IMR-90 (cell line): ENCODE measurements around the gene FAM193B.

Experiments
- BHLHE40 ChIP-seq: fragments of 150-350 bp; IDR thresholded peaks from 2 replicates; pipeline ENCODE4 v1.6.1; 2016; ENCODE audit warnings: mild to moderate bottlenecking, low read depth, low read length
- CEBPB ChIP-seq: IDR thresholded peaks from 2 replicates; pipeline ENCODE4 v1.6.1; 2012; ENCODE audit warnings: low read depth, low read length, improper control_type of control experiment
- CHD1 ChIP-seq: IDR thresholded peaks from 2 replicates; pipeline ENCODE4 v1.6.1; 2012; ENCODE audit warnings: low read depth, low read length, improper control_type of control experiment
- CTCF ChIP-seq: conservative IDR thresholded peaks from 2 replicates; pipeline ENCODE4 v1.5.1; 2012; ENCODE audit warnings: mild to moderate bottlenecking, low read depth, low read length, improper control_type of control experiment
- FOS ChIP-seq: fragments of 150-350 bp; IDR thresholded peaks from 2 replicates; pipeline ENCODE4 v1.6.1; 2016; ENCODE audit warnings: low read depth, low read length
- MXI1 ChIP-seq: IDR thresholded peaks from 2 replicates; pipeline ENCODE4 v1.6.1; 2012; ENCODE audit warnings: low read depth, mild to moderate bottlenecking, low read length, moderate library complexity, borderline replicate concordance
- NFE2L2 ChIP-seq: fragments of 150-350 bp; IDR thresholded peaks from 2 replicates; pipeline ENCODE4 v1.6.1; 2016; ENCODE audit warnings: low read depth, mild to moderate bottlenecking, low read length
- POLR2A ChIP-seq: IDR thresholded peaks from 2 replicates; pipeline ENCODE4 v1.6.1; 2012; ENCODE audit warnings: mild to moderate bottlenecking, low read depth, low read length
- RAD21 ChIP-seq: IDR thresholded peaks from 2 replicates; pipeline ENCODE4 v1.6.1; 2012; ENCODE audit warnings: low read length, improper control_type of control experiment
- RCOR1 ChIP-seq: IDR thresholded peaks from 2 replicates; pipeline ENCODE4 v1.6.1; 2012; ENCODE audit warnings: mild to moderate bottlenecking, low read length, improper control_type of control experiment; ENCODE audit not compliant: insufficient replicate concordance
- RFX5 ChIP-seq: IDR thresholded peaks from 2 replicates; pipeline ENCODE4 v1.8.0; 2012; ENCODE audit warnings: low read depth, mild to moderate bottlenecking, low read length, moderate library complexity
- SMC3 ChIP-seq: fragments of 150-350 bp; IDR thresholded peaks from 2 replicates; pipeline ENCODE4 v1.6.1; 2016; ENCODE audit warnings: low read depth, mild to moderate bottlenecking, antibody characterized with exemption, low read length, moderate library complexity
- USF2 ChIP-seq: fragments of 150-350 bp; IDR thresholded peaks from 2 replicates; pipeline ENCODE4 v1.6.1; 2017; ENCODE audit warnings: mild to moderate bottlenecking, antibody characterized with exemption, low read length, low read depth
- TF ChIP-seq, protein P1 (sequence below): fragments of 150-350 bp; IDR thresholded peaks from 2 replicates; pipeline ENCODE4 v1.6.1; 2016; ENCODE audit warnings: low read depth, mild to moderate bottlenecking, low read length, moderate library complexity, borderline replicate concordance

- TF ChIP-seq CTCF (no peak), USF2 (no peak), CEBPB (no peak), RAD21 (no peak), CHD1 (no peak), POLR2A (no peak), RCOR1 (no peak), RFX5 (no peak), BHLHE40 (no peak), NFE2L2 (no peak), FOS (no peak), MXI1 (no peak), SMC3 (no peak)
- TF ChIP-seq, protein P1, sequence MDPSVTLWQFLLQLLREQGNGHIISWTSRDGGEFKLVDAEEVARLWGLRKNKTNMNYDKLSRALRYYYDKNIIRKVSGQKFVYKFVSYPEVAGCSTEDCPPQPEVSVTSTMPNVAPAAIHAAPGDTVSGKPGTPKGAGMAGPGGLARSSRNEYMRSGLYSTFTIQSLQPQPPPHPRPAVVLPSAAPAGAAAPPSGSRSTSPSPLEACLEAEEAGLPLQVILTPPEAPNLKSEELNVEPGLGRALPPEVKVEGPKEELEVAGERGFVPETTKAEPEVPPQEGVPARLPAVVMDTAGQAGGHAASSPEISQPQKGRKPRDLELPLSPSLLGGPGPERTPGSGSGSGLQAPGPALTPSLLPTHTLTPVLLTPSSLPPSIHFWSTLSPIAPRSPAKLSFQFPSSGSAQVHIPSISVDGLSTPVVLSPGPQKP, result no peak
Measured at GRCh38 chr5:177523711-177524538, 30.4 kb downstream of the FAM193B start.
